ENCODE data around the gene CLDN6. TPM values are rescaled to one million over a fixed set of nuclear protein-coding genes. Genes with fewer than 3 reads are reported as not detected.

Gene CLDN6
- total RNA-seq, 1 donor from 2014 or later = 31.1 TPM

- Mint-ChIP-seq H3K4me1 (ENCODE audit: low read depth, unreplicated experiment) (peaks cover 11% of the 10 kb centered on the region), H3K27ac (ENCODE audit: unreplicated experiment) (no peak overlapping the region), H3K36me3 (ENCODE audit: unreplicated experiment) (no peaks in the 10 kb centered on the region), H3K4me3 (ENCODE audit: unreplicated experiment) (peak overlapping the region; percentile 78), H3K27me3 (ENCODE audit: unreplicated experiment) (peaks cover 8% of the 10 kb centered on the region), H3K9me3 (ENCODE audit: unreplicated experiment) (peaks cover 4% of the 10 kb centered on the region)
- TF ChIP-seq, protein P1, sequence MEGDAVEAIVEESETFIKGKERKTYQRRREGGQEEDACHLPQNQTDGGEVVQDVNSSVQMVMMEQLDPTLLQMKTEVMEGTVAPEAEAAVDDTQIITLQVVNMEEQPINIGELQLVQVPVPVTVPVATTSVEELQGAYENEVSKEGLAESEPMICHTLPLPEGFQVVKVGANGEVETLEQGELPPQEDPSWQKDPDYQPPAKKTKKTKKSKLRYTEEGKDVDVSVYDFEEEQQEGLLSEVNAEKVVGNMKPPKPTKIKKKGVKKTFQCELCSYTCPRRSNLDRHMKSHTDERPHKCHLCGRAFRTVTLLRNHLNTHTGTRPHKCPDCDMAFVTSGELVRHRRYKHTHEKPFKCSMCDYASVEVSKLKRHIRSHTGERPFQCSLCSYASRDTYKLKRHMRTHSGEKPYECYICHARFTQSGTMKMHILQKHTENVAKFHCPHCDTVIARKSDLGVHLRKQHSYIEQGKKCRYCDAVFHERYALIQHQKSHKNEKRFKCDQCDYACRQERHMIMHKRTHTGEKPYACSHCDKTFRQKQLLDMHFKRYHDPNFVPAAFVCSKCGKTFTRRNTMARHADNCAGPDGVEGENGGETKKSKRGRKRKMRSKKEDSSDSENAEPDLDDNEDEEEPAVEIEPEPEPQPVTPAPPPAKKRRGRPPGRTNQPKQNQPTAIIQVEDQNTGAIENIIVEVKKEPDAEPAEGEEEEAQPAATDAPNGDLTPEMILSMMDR (IDR thresholded peaks at IDR 0.05; ENCODE audit: partially characterized antibody, unreplicated experiment) = no peak
- DNase-seq = no peak
Observed at GRCh38 chr16:2970563-2970962, 47.4 kb downstream of the CLDN6 start.

GRCh38 chr16:2969545-2970521, 48.1 kb downstream of the CLDN6 start:
- Mint-ChIP-seq H3K4me3 (ENCODE audit: unreplicated experiment) (peak overlapping the region; percentile 78), H3K4me1 (ENCODE audit: low read depth, unreplicated experiment) (peaks cover 11% of the 10 kb centered on the region), H3K27ac (ENCODE audit: unreplicated experiment) (no peak overlapping the region), H3K27me3 (ENCODE audit: unreplicated experiment) (peaks cover 9% of the 10 kb centered on the region), H3K36me3 (ENCODE audit: unreplicated experiment) (no peaks in the 10 kb centered on the region), H3K9me3 (ENCODE audit: unreplicated experiment) (peaks cover 4% of the 10 kb centered on the region)
- DNase-seq = peak; percentile 79
- TF ChIP-seq, protein P1 (IDR thresholded peaks at IDR 0.05; ENCODE audit: partially characterized antibody, unreplicated experiment) = peak; percentile 55

- TF ChIP-seq, protein P1 (IDR thresholded peaks at IDR 0.05; ENCODE audit: partially characterized antibody, unreplicated experiment) = no peak
- Mint-ChIP-seq H3K27me3 (ENCODE audit: unreplicated experiment) (peaks cover 9% of the 10 kb centered on the region), H3K9me3 (ENCODE audit: unreplicated experiment) (peaks cover 4% of the 10 kb centered on the region), H3K4me3 (ENCODE audit: unreplicated experiment) (peak within 1 kb of the TSS; percentile 83), H3K27ac (ENCODE audit: unreplicated experiment) (peak within 1 kb of the TSS; percentile 88), H3K4me1 (ENCODE audit: low read depth, unreplicated experiment) (peaks cover 11% of the 10 kb centered on the region), H3K36me3 (ENCODE audit: unreplicated experiment) (no peaks in the 10 kb centered on the region)
- DNase-seq = peak; percentile 92
Observed at GRCh38 chr16:2968738-2969544, 49.0 kb downstream of the CLDN6 start, which contains the start of gene PAQR4. Gene PAQR4, plus strand, starts transcription at chr16:2969348. Its CDS starts 327 bp downstream, at chr16:2969675.

- no peaks in the 10 kb centered on the region for H3K36me3 Mint-ChIP-seq (ENCODE audit: unreplicated experiment)
- H3K27ac Mint-ChIP-seq (ENCODE audit: unreplicated experiment) = peak overlapping the region; percentile 88
- TF ChIP-seq, protein P1 (IDR thresholded peaks at IDR 0.05; ENCODE audit: partially characterized antibody, unreplicated experiment) = no peak
- peak overlapping the region; percentile 83 for H3K4me3 Mint-ChIP-seq (ENCODE audit: unreplicated experiment)
- peaks cover 4% of the 10 kb centered on the region for H3K9me3 Mint-ChIP-seq (ENCODE audit: unreplicated experiment)
- peaks cover 9% of the 10 kb centered on the region for H3K27me3 Mint-ChIP-seq (ENCODE audit: unreplicated experiment)
- peak; percentile 51 for DNase-seq
- peaks cover 11% of the 10 kb centered on the region for H3K4me1 Mint-ChIP-seq (ENCODE audit: low read depth, unreplicated experiment)
Observed at GRCh38 chr16:2968368-2968737, 49.6 kb downstream of the CLDN6 start.

Data from glutamatergic neuron (in vitro differentiated cells).